DMS79 treated with DMSO at 0.1 percent for 48 hours (cell line): ENCODE measurements around the gene TNIK.

Experiments used
- DNase-seq: peaks from one replicate; lab custom pipeline; 2025; lab: John Stamatoyannopoulos, UW

Gene TNIK

GRCh38 chr3:171088964-171089754, 371.0 kb downstream of the TNIK start:
- DNase-seq, result peak; percentile 60

- DNase-seq, result no peak
These were observed 371.7 kb downstream of the TNIK start for GRCh38 chr3:171088496-171088895.

- no peak for DNase-seq
These were observed 373.3 kb downstream of the TNIK start for GRCh38 chr3:171086914-171087313.

GRCh38 chr3:171077261-171077660, 382.9 kb downstream of the TNIK start:
- DNase-seq, result no peak

- DNase-seq, result no peak
These were observed 387.8 kb downstream of the TNIK start for GRCh38 chr3:171072432-171072831.

GRCh38 chr3:171068658-171069057, 391.5 kb downstream of the TNIK start:
- DNase-seq, result no peak

GRCh38 chr3:171066206-171066605, 394.0 kb downstream of the TNIK start:
- DNase-seq, result no peak

GRCh38 chr3:171065732-171066131, 394.5 kb downstream of the TNIK start:
- DNase-seq, result no peak

- DNase-seq, result no peak
These were observed 395.7 kb downstream of the TNIK start for GRCh38 chr3:171064461-171064860.

GRCh38 chr3:171061749-171062148, 398.5 kb downstream of the TNIK start:
- DNase-seq, result no peak

- no peak for DNase-seq
These were observed 400.2 kb downstream of the TNIK start for GRCh38 chr3:171059978-171060377.

- DNase-seq, result no peak
These were observed 401.2 kb downstream of the TNIK start for GRCh38 chr3:171058873-171059603.

GRCh38 chr3:171058058-171058457, 402.1 kb downstream of the TNIK start:
- no peak for DNase-seq

- DNase-seq, result no peak
These were observed 403.1 kb downstream of the TNIK start for GRCh38 chr3:171057072-171057471.

GRCh38 chr3:171056528-171056927, 403.7 kb downstream of the TNIK start:
- no peak for DNase-seq

GRCh38 chr3:171055336-171056178, 404.6 kb downstream of the TNIK start:
- no peak for DNase-seq

GRCh38 chr3:171054921-171055320, 405.3 kb downstream of the TNIK start:
- DNase-seq, result no peak

- no peak for DNase-seq
These were observed 406.0 kb downstream of the TNIK start for GRCh38 chr3:171054231-171054630.

- DNase-seq, result no peak
These were observed 410.3 kb downstream of the TNIK start for GRCh38 chr3:171049861-171050444.

GRCh38 chr3:171046760-171047159, 413.4 kb downstream of the TNIK start:
- DNase-seq, result no peak

GRCh38 chr3:171044835-171045793, 415.1 kb downstream of the TNIK start:
- no peak for DNase-seq
